Measurements from ENCODE around the gene AMIGO3. TPM values are rescaled to one million over a fixed set of nuclear protein-coding genes. Genes with fewer than 3 reads are reported as not detected.
"Not testable (repeated sequence)": the region's sequence is repeated elsewhere in the genome, so short reads cannot be mapped to it uniquely, and the experiment has no call there.

AMIGO3 gene
- total RNA-seq, 1 experiment from 2014 or later = 0.32 TPM

DNA sequence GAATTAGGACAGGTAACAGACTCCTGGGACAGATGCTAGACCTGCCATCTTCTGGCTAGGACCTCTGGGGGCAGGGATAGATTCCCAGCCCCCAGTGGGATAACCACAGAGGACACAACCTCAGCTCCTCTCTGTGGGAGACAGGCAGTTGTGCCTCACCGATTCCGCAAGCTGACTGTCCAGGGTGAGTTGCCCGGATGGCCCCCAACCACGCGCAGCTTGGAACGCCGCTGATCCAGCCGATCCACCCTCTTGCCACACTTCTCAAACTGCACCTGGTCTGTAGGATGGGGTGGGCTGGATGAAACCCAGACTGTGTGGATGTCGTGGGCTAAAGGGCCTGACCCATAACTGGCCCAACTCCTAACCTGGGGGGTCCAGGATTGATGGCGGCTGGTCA, 34.4 kb downstream of the AMIGO3 start:
- DNase-seq (ENCODE audit: low read depth, low spot score); H3K9me3 ChIP-seq (ENCODE audit: control insufficient read depth in 1 of 2, insufficient read depth in 1 of 2, low read depth in 1 of 2, low read length in 2 of 2); H3K9me2 ChIP-seq (ENCODE audit: insufficient read depth); RAD21 ChIA-PET (ENCODE audit: low non-redundant PET in 1 of 2, low total read pairs in 2 of 2, uncharacterized antibody in 2 of 2, unreplicated experiment in 2 of 2); H3K79me2 ChIP-seq (ENCODE audit: insufficient read depth, low read length); H3K27me3 ChIP-seq (ENCODE audit: insufficient read depth, low read length); H3K4me2 ChIP-seq (ENCODE audit: low read length); intact Hi-C loops (cut with micrococcal nuclease); H4K20me1 ChIP-seq (ENCODE audit: insufficient read depth); POLR2A ChIA-PET; H3K4me1 ChIP-seq (ENCODE audit: control insufficient read depth in 1 of 2, insufficient read depth in 2 of 2, low read length in 2 of 2); CTCF ChIA-PET; BruUV-seq (replicated peaks); H3K9ac ChIP-seq (ENCODE audit: low read length); H3K27ac ChIP-seq (ENCODE audit: low read depth, low read length); H3K4me3 ChIP-seq (replicated peaks in 1 of 2; ENCODE audit: low read depth in 1 of 2, low read length in 2 of 2); H2AFZ ChIP-seq (ENCODE audit: low read depth, low read length, poor library complexity, severe bottlenecking); ATAC-seq: not testable (repeated sequence)
- peaks cover 9 to 29% of the 10 kb centered on the region in 2 experiments; a peak in 2 of 4 replicates for H3K36me3 ChIP-seq (ENCODE audit: control insufficient read depth in 1 of 2, insufficient read depth in 2 of 2, low read length in 2 of 2)

DNA sequence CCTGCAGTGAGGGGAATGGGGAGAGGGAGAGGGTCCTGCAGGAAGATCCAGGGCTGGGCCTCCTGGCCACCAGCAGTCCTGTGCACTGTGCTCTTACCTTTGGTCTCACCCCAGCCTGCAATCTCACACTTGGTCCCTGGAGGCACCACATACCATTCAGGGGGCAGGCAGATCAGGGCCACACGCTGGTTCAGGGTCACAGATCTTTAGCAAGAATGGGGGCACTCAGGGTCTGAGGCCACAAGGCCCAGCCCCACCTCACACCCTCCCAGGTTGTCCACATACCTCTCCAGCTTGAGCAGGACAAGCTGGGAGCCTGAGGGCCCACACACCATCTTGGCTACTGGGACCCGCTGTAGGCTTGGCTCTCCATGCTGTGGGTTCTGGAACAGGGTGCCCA, 35.0 kb downstream of the AMIGO3 start:
- not testable (repeated sequence) for H3K9me2 ChIP-seq (ENCODE audit: insufficient read depth)
- 0 out of 2 replicates have a peak, but pooled peaks have one; percentile 18 for ATAC-seq

DNA sequence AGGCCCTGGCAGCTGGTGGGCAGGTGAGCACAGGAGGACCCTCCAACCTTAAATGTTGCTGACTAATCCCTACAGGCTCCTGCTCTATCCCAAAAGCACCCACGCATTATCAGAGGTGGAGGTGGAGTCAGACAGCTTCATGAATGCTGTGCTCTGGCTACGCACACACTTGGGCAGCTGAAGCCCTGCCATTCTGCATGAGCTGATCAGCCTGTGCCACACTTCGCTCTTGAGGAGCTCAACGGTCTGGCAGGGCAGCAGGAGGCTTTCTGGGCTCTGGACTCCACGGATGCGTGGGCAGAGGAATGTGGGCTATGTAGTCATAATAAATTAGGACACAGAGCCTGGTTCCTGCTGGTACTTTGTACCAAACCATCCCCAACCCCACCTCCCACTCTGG, 36.3 kb downstream of the AMIGO3 start:
- POLR2A ChIA-PET = no interaction called here

More for the DNA sequence above, 35.0 kb downstream of the AMIGO3 start:
- BruUV-seq (replicated peaks); H3K27me3 ChIP-seq (ENCODE audit: insufficient read depth, low read length); DNase-seq (ENCODE audit: low read depth, low spot score); POLR2A ChIA-PET; H2AFZ ChIP-seq (ENCODE audit: low read depth, low read length, poor library complexity, severe bottlenecking); H3K79me2 ChIP-seq (ENCODE audit: insufficient read depth, low read length); H4K20me1 ChIP-seq (ENCODE audit: insufficient read depth); intact Hi-C loops (cut with micrococcal nuclease); H3K9me3 ChIP-seq (ENCODE audit: control insufficient read depth in 1 of 2, insufficient read depth in 1 of 2, low read depth in 1 of 2, low read length in 2 of 2); H3K9ac ChIP-seq (ENCODE audit: low read length); H3K4me1 ChIP-seq (ENCODE audit: control insufficient read depth in 1 of 2, insufficient read depth in 2 of 2, low read length in 2 of 2); CTCF ChIA-PET; H3K4me2 ChIP-seq (ENCODE audit: low read length); H3K4me3 ChIP-seq (replicated peaks in 1 of 2; ENCODE audit: low read depth in 1 of 2, low read length in 2 of 2); RAD21 ChIA-PET (ENCODE audit: low non-redundant PET in 1 of 2, low total read pairs in 2 of 2, uncharacterized antibody in 2 of 2, unreplicated experiment in 2 of 2); H3K27ac ChIP-seq (ENCODE audit: low read depth, low read length): not testable (repeated sequence)
- H3K36me3 ChIP-seq (ENCODE audit: control insufficient read depth in 1 of 2, insufficient read depth in 2 of 2, low read length in 2 of 2) = peaks cover 11 to 35% of the 10 kb centered on the region in 2 experiments; a peak in 3 of 4 replicates

More for the DNA sequence above, 36.3 kb downstream of the AMIGO3 start:
- TSS peak; percentile 12 for BruUV-seq (replicated peaks)
- Histone ChIP-seq H3K4me1 (ENCODE audit: control insufficient read depth in 1 of 2, insufficient read depth in 2 of 2, low read length in 2 of 2) (no peaks in the 10 kb centered on the region), H3K9me3 (ENCODE audit: control insufficient read depth in 1 of 2, insufficient read depth in 1 of 2, low read depth in 1 of 2, low read length in 2 of 2) (no peaks in the 10 kb centered on the region), H3K9me2 (ENCODE audit: insufficient read depth) (no peaks in the 10 kb centered on the region), H3K4me3 (replicated peaks in 1 of 2; ENCODE audit: low read depth in 1 of 2, low read length in 2 of 2) (no peak overlapping the region), H3K36me3 (ENCODE audit: control insufficient read depth in 1 of 2, insufficient read depth in 2 of 2, low read length in 2 of 2) (peaks cover 15 to 46% of the 10 kb centered on the region in 2 experiments; a peak in 3 of 4 replicates), H4K20me1 (ENCODE audit: insufficient read depth) (no peaks in the 10 kb centered on the region), H3K4me2 (ENCODE audit: low read length) (no peak overlapping the region), H3K27ac (ENCODE audit: low read depth, low read length) (no peak overlapping the region), H3K79me2 (ENCODE audit: insufficient read depth, low read length) (no peaks in the 10 kb centered on the region; the same call in 1 of the 2 replicates), H2AFZ (ENCODE audit: low read depth, low read length, poor library complexity, severe bottlenecking) (no peak overlapping the region), H3K27me3 (ENCODE audit: insufficient read depth, low read length) (no peaks in the 10 kb centered on the region), H3K9ac (ENCODE audit: low read length) (no peak overlapping the region)
- RAD21 ChIA-PET (ENCODE audit: low non-redundant PET in 1 of 2, low total read pairs in 2 of 2, uncharacterized antibody in 2 of 2, unreplicated experiment in 2 of 2) = no interaction called here
- CTCF ChIA-PET = no interaction called here
- DNase-seq (ENCODE audit: low read depth, low spot score) = no peak
- intact Hi-C loops (cut with micrococcal nuclease) = no loop called here
- TF ChIP-seq ELF1 (IDR thresholded peaks at IDR 0.05; ENCODE audit: borderline replicate concordance, low read depth) (no peak), CEBPB (IDR thresholded peaks at IDR 0.05; ENCODE audit: low read depth) (no peak), EGR1 (IDR thresholded peaks at IDR 0.05; ENCODE audit: low read depth) (no peak)
- no peak for ATAC-seq

Measured in HCT116 (cell line).